ENCODE data around the gene SMAD5.

GRCh38 chr5:136153581-136154236 lies 21.1 kb downstream of the SMAD5 start:
- TF ChIP-seq POLR2A (IDR thresholded peaks at IDR 0.05; ENCODE audit: low read depth, low read length), result no peak
- TF ChIP-seq TAF1 (IDR thresholded peaks at IDR 0.05; ENCODE audit: borderline replicate concordance, low read depth, low read length), result no peak
- TF ChIP-seq POLR2AphosphoS5 (IDR thresholded peaks at IDR 0.05; ENCODE audit: low read depth, low read length), result no peak
